Adrenal gland (tissue), 19 donors: ENCODE results near the gene TTC39B. TPM values are rescaled to one million over a fixed set of nuclear protein-coding genes. Genes with fewer than 3 reads are reported as not detected.

Source experiments
- DNase-seq, 7 donors: peaks; one replicate each; pipeline ENCODE4 v3.0.0-alpha.2; 2019 to 2020
- H3K27ac ChIP-seq, 5 donors: fragments of 200-600 bp; sonication (generic) in 4 of 5; 1 replicate in 3 of 5; 2 replicates in 2 of 5; pipeline versions ENCODE4 v1.5.1 to v1.8.0; 2016 to 2020; ENCODE audit warnings: mild to moderate bottlenecking in 1 of 5
- H3K27me3 ChIP-seq: fragments of 200-600 bp; 2 replicates; pipeline ENCODE4 v1.8.0; 2021
- H3K36me3 ChIP-seq, 2 donors: fragments of 200-600 bp; replicated peaks in 1 of 2; 1 replicate in 1 of 2; 2 replicates in 1 of 2; pipeline versions ENCODE4 v1.5.1 to v1.8.0; 2018 to 2022
- H3K4me1 ChIP-seq, 2 donors: fragments of 200-600 bp; replicated peaks in 1 of 2; 1 replicate in 1 of 2; 2 replicates in 1 of 2; pipeline versions ENCODE4 v1.5.1 to v1.8.0; 2018 to 2021
- H3K4me3 ChIP-seq, 4 donors: fragments of 200-600 bp; sonication (generic) in 3 of 4; one replicate each; pipeline ENCODE4 v1.5.1; 2016 to 2018
- H3K9me3 ChIP-seq, 3 donors: fragments of 200-600 bp; sonication (generic) in 1 of 3; replicated peaks in 1 of 3; 1 replicate in 2 of 3; 2 replicates in 1 of 3; pipeline versions ENCODE4 v1.5.1 to v1.8.0; 2016 to 2021
- CTCF ChIP-seq, 6 experiments: fragments of 450-650 bp in 4 of 6; fragments of 200-600 bp in 2 of 6; sonication (generic) in 1 of 6; IDR thresholded peaks; 1 replicate in 5 of 6; 2 replicates in 1 of 6; pipeline versions ENCODE4 v1.5.1 to v1.8.0; 2016 to 2021; ENCODE audit warnings: antibody characterized with exemption in 6 of 6, mild to moderate bottlenecking in 2 of 6, moderate library complexity in 1 of 6
- POLR2A ChIP-seq, 2 donors: fragments of 450-650 bp; IDR thresholded peaks; one replicate each; pipeline ENCODE4 v1.6.1; 2017; ENCODE audit warnings: antibody characterized with exemption in 2 of 2, mild to moderate bottlenecking in 2 of 2, moderate library complexity in 1 of 2
- WGBS, 4 donors: extraction: QIAGEN DNeasy Blood & Tissue Kit in 2 of 4; methylation state at CpG; one replicate each; pipeline versions ENCODE4 v1.1.5 to v1.1.7; 2013 to 2017; 5-methylcytosine and 5-hydroxymethylcytosine counted together
- intact Hi-C, 2 donors: fragments of 100-400 bp; cut with DNase I; formaldehyde crosslinking; loops; one replicate each; pipeline versions ENCODE4 v1.14.1 to v1.15.0; 2022 to 2023
- long read RNA-seq, 10 donors: library from polyadenylated mRNA in 3 of 10; unstranded in 2 of 10; stranded (forward) in 1 of 10; transcript quantifications; one replicate each; pipeline ENCODE4 v2.0.0 and lab custom pipeline, GENCODE V29; 2021 to 2026
- polyA plus RNA-seq, 3 donors: library from polyadenylated mRNA; stranded (reverse); fragments of 200-250 nt in 2 of 3; fragments of 350-450 nt in 1 of 3; fragmentation: Illumina TruSeq in 1 of 3; extraction: RNeasy Lipid Tissue Mini Kit (QIAGEN cat#74804) in 1 of 3; gene quantifications; one replicate each; pipeline ENCODE4 v1.2.3, GENCODE V29; 2013 to 2014
- total RNA-seq, 9 donors: library from RNA; depleted of rRNA in 4 of 9; stranded (reverse); fragments of >200 nt in 4 of 9; fragments of 120-200 nt in 1 of 9; fragmentation: NEBNext Ultra II Directional in 1 of 9; extraction: Animal tissue kit (Norgen Biotek cat#: 25700) in 1 of 9; gene quantifications; one replicate each; pipeline versions ENCODE4 v1.1.0 to v1.2.4, GENCODE V29; 2013 to 2023
- donor health status: healthy with polysubstance abuse.
- donor health status: Bipolar disorder and iron deficiency.
- donor health status: DM: yes; HTN: yes; CAD: no.
- donor health status: DM: no; HTN: no; CAD: no.
- donor health status: DM: no; HTN: no; CAD: no.
- donor health status: DM: yes; HTN: yes; CAD: no.

Gene TTC39B
- total RNA-seq: 10 to 100 TPM in 6 of 9 donors, 1 to 10 TPM in 3; 6.8 to 14.4 (median 12.5) TPM
- polyA plus RNA-seq: 1 to 10 TPM; 3.7 to 6.8 (median 4.9) TPM
- long read RNA-seq, donor 1: 0 reads
- long read RNA-seq, donor 2, full-length matches to known transcripts: 1 of 1 reads
- long read RNA-seq, donor 2, partial matches to known transcripts: 0 of 1 reads
- long read RNA-seq, donor 2, other reads (novel, unspliced or antisense): 0 of 1 reads
- long read RNA-seq, donor 3, full-length matches to known transcripts: 1 of 1 reads
- long read RNA-seq, donor 3, partial matches to known transcripts: 0 of 1 reads
- long read RNA-seq, donor 3, other reads (novel, unspliced or antisense): 0 of 1 reads
- long read RNA-seq, donor 4, full-length matches to known transcripts: 2 of 5 reads
- long read RNA-seq, donor 4, partial matches to known transcripts: 1 of 5 reads
- long read RNA-seq, donor 4, other reads (novel, unspliced or antisense): 2 of 5 reads
- long read RNA-seq, donor 5, full-length matches to known transcripts: 5 of 10 reads
- long read RNA-seq, donor 5, partial matches to known transcripts: 0 of 10 reads
- long read RNA-seq, donor 5, other reads (novel, unspliced or antisense): 5 of 10 reads
- long read RNA-seq, donor 6, full-length matches to known transcripts: 3 of 7 reads
- long read RNA-seq, donor 6, partial matches to known transcripts: 1 of 7 reads
- long read RNA-seq, donor 6, other reads (novel, unspliced or antisense): 3 of 7 reads
- long read RNA-seq, donor 7, full-length matches to known transcripts: 1 of 1 reads
- long read RNA-seq, donor 7, partial matches to known transcripts: 0 of 1 reads
- long read RNA-seq, donor 7, other reads (novel, unspliced or antisense): 0 of 1 reads
- long read RNA-seq, donor 8: 0 reads
- long read RNA-seq, donor 9, full-length matches to known transcripts: 1 of 1 reads
- long read RNA-seq, donor 9, partial matches to known transcripts: 0 of 1 reads
- long read RNA-seq, donor 9, other reads (novel, unspliced or antisense): 0 of 1 reads
- long read RNA-seq, donor 10: 0 reads

GRCh38 chr9:15306757-15307522, at the start of gene TTC39B:
TTC39B (minus strand) TSS chr9:15307216; CDS start chr9:15307125, 91 bp downstream.
- Histone ChIP-seq H3K27me3 (no peaks in the 10 kb centered on the region), H3K4me3 (peak within 1 kb of the TSS; percentile 18 to 78 (median 60)), H3K36me3 (no peaks in the 10 kb centered on the region), H3K9me3 (no peaks in the 10 kb centered on the region), H3K27ac (peak within 1 kb of the TSS in 4 of 5 donors; percentile 22 to 88 (median 73)), H3K4me1 (peaks cover 0 to 15% of the 10 kb centered on the region in 2 donors)
- 0% methylated on average over 5 to 67 of the region's 67 CpGs for WGBS, 4 donors
- DNase-seq: peak; percentile 93 to 96 (median 93)
- intact Hi-C loops: loop anchor here in 1 of 2 donors (10.0 kb wide), 1 partner anchor 118 kb away; the partner anchor contains the start of gene SNAPC3
- TF ChIP-seq CTCF (IDR thresholded peaks at IDR 0.05): no peak
- TF ChIP-seq POLR2A (IDR thresholded peaks at IDR 0.05): peak; percentile 64 to 80

- Histone ChIP-seq H3K27ac (no peak overlapping the region), H3K36me3 (no peaks in the 10 kb centered on the region), H3K9me3 (no peaks in the 10 kb centered on the region), H3K4me3 (no peak overlapping the region), H3K4me1 (no peaks in the 10 kb centered on the region), H3K27me3 (no peaks in the 10 kb centered on the region)
- 90 to 94% (median 94%) methylated on average over 6 of the region's 6 CpGs for WGBS, 4 donors
- TF ChIP-seq CTCF (IDR thresholded peaks at IDR 0.05) (no peak), POLR2A (IDR thresholded peaks at IDR 0.05) (no peak)
- intact Hi-C loops: no loop called here
- no peak for DNase-seq
Measured at GRCh38 chr9:15355669-15356068, 48.7 kb upstream of the TTC39B start.

- whole genome bisulfite sequencing, 4 donors: 67 to 83% (median 77%) methylated on average over 3 of the region's 3 CpGs
- no peaks in the 10 kb centered on the region for H3K36me3 ChIP-seq
- H3K9me3 ChIP-seq: no peaks in the 10 kb centered on the region
- TF ChIP-seq POLR2A (IDR thresholded peaks at IDR 0.05) (no peak), CTCF (IDR thresholded peaks at IDR 0.05) (no peak)
- intact Hi-C loops: no loop called here
- no peak for DNase-seq
- no peak overlapping the region for H3K4me3 ChIP-seq
- H3K4me1 ChIP-seq: no peaks in the 10 kb centered on the region
- no peak overlapping the region for H3K27ac ChIP-seq
- no peaks in the 10 kb centered on the region for H3K27me3 ChIP-seq
Measured at GRCh38 chr9:15354713-15355112, 47.7 kb upstream of the TTC39B start.
